Lung microvascular endothelial cell (primary cell): ENCODE measurements around the gene BIVM. TPM values are rescaled to one million over a fixed set of nuclear protein-coding genes. Genes with fewer than 3 reads are reported as not detected.
A peak's percentile ranks its signal among the peaks of the same experiment; 100 is the strongest.

ENCODE experiments used
- DNase-seq, 2 donors: peaks; one replicate each; pipeline versions ENCODE4 v3.0.0 to v3.0.0-alpha.2; 2010; ENCODE audit warnings: low read depth in 2 of 2
- total RNA-seq: library from RNA; depleted of rRNA; stranded (reverse); fragments of >200 nt; gene quantifications from 2 replicates; pipeline ENCODE4 v1.2.1, GENCODE V29; 2014

Gene BIVM
- total RNA-seq, 1 donor from 2014 or later, result 16.5 TPM

DNA sequence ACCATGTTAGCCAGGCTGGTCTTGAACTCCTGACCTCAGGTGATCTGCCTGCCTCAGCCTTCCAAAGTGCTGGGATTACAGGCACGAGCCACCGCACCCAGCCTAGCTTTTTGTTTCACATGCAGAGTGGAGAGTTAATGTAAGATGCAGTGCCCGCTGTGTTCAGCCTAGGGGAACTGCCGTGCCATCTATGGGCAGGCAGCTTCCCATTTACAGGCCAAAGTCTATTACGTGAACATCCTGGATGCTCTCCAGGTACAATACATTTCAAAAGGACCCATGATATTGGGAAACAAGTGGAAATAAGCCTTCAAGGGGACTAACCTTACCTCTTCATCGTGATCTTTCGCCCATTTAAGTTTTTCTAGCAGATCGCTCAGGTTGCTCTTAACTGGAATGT lies 10.2 kb upstream of the BIVM start:
- DNase-seq, result no peak

DNA sequence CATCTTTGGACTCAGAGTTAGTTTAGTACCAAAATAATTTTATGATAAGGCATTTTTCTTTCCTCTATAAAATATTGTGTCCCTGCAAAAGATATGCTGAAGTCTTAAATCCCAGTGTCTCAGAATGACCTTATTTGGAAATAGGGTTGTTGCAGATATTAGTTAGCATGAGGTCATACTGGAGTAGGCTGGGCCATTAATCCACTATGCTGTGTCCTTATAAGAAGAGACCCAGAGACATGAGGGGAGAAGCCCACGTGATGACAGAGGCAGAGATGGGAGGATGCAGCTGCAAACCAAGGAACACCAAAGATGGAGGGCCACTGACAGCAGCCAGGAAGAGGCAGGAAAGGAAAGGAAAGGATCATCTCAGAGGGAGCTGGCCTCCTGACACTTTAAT lies 6.5 kb upstream of the BIVM start:
- no peak for DNase-seq

DNA sequence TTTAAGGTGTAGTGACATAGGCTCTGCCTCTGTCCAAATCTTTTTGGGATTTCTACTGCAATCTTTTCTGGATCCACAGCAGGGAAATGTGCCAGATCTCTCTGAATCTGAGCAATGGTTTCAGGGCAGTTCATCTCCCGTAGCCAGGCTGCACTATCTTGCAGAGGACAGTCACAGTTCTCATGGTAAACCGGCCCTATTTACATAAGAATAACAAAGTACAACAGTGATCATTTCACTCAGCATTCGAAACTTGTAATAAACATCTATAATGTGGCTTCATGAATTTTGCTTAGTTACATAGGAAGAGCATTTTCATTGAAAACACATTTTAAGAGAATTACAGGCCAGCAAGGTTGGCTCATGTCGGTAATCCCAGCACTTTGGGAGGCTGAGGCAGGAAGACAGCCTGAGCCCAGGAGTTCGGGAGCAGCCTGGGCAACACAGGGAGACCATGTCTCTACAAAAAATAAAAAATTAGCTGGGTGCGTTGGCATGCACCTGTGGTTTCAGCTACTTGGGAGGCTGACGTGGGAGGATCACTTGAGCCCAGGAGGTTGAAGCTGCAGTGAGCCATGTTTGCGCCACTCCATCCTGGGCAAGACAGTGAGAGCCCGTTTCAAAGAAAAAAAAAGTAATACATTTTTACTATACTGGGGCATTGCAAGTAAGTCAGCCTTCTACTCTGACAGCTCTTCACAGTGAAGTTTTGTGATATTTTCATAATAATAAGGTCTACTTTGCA lies 5.1 kb upstream of the BIVM start:
- DNase-seq, result no peak

DNA sequence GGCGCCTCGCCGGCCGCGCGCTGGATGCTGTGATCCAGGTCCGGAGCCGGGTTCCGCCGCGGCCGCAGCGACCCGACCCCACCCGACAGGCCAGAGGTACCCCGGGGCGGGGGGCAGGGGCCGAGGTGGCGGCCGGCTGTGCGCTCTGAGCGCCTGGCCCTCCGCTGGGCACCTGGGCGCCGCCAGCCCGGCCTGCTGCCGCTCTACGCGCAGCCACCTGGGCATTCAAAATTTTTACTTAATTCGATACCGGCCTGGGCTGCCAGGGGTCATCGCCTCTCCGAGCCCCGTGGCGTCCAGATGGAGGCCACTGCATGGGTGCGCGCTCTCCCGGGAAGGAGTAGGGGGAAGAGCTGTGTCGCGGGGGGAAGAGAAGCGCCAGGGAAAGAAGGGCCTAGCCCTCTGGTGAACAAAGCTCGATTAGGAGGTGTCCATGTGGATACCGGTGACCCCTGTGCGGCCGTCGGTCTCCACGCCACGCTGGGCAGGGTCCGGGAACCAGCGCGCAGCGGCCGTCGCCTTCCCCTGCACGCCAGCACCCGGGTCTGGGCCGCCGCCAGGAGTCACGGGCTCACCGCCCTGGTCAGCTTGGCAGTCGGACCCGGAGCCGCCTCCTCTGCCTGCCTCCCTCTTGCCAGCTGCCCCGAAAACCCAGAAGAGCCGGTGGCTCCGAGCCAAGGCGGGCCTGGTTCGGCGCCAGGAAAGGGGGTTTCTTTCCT lies 666 bp downstream of the BIVM start:
- DNase-seq, result peak in 1 of 2 donors; percentile 50

DNA sequence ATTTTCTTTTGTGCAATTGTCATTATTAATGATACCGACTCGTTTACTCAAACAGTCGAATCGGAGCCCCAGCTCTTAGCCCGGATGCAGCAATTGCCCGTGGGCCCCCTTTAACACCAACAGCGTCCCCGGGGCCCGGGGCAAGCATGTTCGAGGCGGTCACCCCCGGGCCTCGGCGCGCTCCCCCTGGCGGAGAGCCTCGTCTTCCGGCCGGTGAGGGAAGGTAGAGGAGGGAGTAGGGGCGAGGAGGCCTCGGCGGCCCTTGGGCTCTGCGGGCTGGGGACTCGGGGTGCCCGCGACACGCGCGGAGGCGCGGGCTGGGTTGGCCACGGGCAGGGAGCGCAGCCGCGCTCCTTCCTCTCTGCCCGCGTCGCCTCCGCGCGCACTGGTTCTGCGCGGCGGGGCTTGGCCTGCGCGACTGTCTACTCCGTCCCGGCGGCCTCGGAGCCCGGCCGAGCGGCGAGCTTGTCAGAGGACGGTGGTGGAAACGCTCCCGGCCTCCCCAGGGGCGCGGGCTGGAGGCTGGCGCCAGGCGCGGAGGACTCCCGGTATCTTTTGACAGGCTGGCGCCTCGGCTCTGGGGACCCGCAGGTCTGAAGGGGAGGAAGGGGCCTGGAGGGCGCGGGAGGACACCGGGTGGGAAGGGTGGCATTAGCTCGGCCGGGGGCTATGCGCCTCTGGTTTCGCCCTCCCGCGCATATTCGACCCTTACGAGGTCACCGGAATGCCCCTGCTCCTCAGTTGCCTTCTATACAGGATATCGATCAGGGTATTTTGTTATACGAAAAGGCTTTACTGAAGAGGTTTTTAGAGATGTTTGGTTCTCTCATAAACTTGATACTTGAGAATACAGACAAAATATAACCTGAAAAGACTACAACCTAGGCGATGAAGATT lies 1.5 kb downstream of the BIVM start:
- DNase-seq, result peak; percentile 84 to 85

DNA sequence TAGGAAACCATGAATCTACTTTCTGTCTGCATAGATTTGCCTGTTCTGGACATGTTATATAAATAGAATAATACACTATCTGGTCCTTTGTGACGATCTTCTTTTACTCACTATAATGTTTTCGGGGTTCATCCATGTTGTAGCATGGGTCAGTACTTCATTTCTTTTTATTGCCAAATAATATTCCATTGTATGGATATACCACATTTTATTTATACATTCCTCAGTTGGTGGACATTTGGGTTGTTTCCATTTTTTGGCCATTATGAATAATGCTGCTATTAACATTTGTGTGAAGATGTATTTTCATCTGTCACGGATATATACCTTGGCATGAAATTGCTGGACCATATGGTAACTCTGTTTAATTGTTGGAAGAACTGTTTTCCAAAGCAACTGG lies 6.8 kb downstream of the BIVM start:
- DNase-seq, result no peak

DNA sequence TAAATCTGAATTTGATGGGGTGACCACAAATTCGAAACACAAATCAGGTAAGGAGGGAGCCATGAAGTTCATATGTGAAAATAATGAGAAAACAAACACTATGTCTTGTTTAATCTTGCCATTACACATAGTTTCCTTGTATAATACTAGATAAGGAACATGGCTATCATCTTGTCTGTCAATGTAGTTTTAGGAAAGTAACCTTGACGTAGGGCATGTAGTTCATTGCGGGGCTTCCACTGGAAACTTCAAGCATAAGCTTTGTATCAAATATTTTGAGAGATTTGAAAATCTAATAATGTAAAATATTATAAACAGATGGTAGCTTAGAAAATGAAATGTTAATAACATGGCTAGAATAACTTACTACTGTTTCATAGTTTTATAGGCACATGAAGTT lies 8.8 kb downstream of the BIVM start:
- DNase-seq, result no peak

DNA sequence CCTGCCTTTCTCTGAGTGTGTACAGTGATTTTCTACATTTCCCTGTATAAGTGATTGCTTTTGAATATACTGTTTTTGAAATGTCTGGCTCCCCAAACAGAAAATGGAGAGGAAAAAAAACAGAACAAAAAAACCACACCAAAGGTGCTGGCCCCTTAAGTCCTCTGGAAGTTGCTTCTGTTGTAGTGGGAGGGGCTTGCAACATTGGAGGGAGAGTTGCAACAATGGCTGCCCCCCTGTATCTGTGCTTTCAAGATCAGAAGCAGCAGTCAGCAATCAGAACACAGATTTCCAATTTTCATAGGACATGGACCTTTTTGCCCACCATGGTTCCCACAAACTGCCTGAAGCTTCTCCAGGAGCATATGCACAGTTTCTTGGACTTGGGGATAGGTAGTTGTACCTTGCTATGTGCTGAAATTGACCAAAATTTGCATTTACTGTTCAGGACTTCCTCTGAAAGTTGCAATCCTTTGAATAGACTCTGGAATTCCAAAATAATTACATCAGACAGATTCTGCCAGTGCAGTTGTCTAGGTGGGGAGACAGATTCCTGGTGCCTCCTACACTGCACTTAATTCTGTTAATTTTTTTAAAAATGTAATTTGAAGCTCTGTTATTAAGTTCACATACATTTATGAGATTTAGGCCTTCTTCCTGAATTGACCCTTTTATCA lies 13.8 kb downstream of the BIVM start:
- DNase-seq, result no peak

DNA sequence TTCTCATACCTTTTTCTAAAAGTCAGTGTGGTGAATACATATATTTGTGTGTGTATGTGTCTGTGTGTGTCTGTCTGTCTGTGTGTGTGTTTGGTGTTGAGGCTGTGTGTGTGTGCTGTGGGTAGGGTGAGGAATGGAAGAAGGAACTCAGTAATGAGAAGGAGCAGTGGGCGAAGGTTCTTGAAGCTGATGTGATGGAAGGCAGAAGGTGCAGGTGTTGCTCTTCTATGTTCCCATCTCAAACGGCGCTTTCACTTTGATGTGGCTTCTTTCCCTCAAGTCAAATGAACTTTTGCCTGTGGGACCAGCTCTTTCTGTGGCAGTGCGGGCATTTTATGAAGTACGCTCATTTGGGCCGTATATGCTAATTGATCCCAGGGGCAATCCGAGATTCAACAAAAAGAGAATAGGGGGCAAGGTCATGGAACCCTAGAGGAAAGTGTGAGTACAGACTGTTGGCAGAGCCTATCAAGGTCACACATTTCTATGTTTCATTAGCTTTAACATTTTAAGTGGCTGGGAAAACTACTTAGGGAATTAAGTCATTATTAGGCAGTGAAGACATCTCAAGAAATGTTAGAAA lies 15.2 kb downstream of the BIVM start:
- no peak for DNase-seq

DNA sequence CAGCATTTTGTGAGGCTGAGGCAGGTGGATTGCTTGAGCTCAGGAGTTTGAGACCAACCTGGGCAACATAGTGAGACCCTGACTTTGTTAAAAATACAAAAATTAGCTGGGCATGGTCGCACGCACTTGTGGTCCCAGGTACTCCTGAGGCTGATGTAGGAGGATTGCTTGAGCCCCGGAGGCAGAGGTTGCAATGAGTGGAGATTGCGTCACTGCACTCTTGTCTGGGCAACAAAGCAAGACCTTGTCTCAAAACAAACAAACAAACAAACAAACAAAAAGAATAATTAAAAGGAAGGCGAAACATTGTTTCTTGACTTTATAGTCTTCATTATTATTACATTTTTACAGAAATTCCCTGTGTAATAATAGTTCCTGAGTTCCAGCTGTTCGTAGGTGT lies 15.9 kb downstream of the BIVM start:
- DNase-seq, result no peak

DNA sequence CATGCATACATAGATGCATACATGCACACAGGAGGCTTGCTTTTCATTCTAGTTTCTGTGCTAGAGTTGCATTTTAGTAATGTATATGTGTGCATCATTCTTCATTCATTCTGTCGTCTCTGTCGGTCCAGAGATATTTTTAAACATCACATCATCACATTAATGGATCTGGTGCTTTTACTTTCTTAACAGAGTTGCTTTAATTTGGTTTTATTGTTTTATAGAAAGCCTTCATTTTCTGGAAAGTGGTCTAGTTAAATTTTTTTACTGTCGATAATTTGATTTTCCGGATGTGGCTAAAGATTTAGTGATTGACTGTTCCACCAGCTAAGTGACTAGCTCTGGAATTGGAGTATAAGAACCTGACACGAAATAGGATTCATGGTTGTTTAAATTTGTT lies 16.9 kb downstream of the BIVM start:
- DNase-seq, result no peak

DNA sequence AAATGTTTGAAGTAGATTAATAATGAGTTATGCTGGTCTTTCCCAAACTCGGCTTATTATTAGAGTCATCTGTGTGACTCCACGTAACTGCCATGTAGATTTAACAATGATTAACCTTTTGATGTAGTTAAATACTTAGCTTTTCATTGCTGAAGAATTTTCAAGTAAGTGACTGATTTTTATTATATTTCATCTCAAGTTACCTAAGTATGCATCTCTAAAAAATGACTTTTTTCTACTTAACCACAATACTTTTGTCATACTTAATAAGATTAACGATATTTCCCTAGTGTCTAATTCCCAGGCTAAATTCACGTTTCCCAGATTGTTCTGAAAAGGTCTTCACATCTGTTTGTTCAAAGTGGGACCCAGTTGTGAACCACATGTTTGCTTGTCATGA lies 17.8 kb downstream of the BIVM start:
- DNase-seq, result no peak

DNA sequence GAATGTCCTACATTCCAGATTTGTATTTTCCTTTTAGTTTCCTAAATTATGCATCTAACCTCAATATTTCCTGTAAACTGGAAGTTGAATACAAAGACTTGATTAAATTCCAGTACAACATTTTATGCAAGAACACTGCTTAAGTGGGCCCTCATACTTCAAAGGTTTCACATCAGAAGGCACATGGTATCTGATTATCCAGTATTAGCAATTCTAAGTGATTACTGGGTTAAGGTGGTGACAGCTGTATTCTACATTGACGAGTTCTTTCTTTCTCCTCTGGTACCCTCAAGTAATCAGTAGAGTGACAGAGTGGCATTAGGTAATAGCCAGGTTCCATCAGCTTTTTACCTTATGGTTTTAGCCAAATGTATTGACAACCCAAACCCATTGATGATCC lies 18.3 kb downstream of the BIVM start:
- no peak for DNase-seq

DNA sequence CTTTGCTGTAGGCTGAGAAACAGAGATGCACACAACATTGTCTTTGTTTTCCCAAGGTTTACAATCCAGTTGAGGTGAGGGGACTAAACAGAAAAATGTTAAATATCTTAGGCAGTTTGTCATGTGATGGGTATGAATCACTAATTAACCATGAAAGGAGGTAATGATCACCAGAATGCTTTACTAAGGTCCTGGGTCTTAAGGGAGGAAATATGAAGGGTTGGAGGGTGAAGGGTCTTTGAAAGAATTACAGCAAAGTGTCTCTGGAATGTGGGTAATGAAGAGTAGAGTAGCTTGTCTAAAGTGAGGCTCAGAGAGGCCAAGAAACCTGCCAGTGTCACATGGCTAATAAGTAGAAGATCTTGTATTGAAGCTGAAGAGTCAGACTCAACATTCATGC lies 19.0 kb downstream of the BIVM start:
- no peak for DNase-seq

DNA sequence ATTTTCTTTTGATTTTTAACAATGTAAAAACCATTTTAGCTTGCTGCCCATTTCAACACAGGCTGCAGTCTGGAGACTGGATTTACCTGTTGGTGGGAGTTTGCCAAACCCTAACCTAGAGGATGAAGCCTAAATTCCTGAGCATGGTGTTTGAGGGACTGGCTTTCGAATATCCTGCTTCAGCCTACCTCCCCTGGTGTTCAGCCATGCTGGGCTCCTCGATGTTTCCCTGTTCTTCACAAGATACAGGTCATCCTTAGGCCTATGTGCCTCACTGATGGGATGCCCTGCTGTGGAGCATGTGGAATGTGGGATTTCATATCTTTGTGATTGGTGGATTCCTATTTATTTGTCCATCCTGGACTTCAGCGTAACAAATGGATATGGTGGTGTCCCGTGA lies 26.5 kb downstream of the BIVM start:
- DNase-seq, result no peak

DNA sequence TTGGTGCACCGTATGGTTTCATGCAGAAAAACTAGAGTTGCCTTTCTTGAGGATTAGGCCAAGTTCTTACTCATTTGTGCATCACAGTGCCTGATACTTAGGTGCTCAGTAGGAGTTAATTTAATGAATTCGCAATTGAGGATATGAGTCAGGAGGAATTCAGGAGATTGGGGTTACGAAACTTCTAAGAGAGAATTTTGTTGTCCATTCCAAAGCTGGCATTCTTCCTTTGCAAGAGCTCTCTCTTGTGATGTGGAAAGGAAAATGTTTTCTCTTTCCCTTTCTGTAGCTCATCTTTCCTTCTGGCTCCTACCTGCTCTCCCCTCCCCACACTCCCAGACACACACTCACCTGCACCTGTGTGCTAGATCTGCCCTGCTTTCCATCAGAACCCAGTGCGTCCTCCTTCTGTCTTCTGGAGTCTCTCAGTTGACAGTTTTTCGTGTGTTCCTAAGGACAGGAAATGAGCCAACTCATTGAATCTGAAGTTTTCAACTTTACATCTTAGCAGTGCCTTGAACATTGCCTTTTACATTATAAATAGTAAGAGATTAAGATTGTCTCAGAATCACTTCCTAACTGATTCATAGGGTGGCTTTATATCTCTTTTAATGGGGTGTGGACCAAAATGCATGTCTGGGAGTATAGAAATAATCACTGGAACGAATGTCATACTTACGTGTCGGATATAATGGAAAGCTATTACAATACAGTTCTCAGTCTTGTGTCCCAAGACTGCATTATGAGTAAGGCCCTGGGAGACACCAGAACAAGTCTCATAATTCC lies 27.2 kb downstream of the BIVM start:
- DNase-seq, result peak; percentile 5 to 79

DNA sequence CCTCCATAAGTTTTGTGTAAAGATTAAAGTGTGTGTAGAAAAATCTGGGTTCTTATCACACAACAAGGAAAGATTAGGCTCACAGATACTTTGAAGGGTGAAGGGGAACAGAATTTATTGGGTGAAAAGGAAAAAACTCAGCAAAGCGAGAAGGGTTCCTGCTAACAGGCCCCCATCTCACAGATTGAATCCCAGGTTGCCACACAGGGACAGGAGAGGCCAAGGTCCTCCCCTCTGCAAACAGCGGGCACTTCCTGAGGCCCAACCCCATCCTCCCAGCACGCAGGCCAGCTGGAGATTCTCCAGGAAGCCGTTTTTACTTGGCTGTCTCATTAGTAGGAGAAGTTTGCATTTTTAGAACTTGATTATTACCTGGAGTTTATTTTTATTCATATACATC lies 31.7 kb downstream of the BIVM start:
- DNase-seq, result peak; percentile 23 to 48

DNA sequence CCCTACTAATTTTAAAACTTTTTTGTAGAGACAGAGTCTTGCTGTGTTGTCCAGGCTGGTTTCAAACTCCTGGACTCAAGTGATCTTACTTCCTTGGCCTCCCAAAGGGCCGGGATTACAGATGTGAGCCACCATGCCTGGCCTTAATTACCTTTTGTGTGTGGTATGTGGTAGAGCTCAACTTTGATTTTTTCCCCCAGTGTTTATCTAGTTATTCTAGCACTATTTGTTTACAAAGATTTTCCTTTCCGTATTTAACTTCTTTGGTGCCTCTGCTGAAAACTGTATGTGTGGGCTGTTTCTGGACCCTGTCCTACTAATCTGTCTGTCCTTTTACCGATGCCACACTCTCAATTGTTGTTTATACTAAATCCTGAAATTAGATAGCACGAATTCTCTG lies 37.6 kb downstream of the BIVM start:
- no peak for DNase-seq

DNA sequence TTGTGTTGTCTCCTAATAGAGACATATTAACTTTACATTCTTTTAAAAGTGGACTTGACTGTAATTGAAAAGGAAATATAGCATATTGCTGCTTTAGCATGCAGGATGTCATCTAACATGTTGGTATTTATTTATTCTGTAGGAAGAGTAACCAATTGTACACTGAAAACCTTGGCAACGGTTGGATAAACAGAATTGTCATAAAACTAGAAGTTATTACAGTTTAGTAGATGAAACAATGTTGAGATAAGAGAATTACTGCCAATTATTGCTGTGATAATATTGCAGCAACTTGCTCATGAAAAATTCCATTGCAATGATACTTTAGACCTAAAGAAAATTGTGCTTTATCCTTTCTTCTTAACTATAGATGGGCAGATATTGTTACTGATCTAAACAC lies 39.4 kb downstream of the BIVM start:
- no peak for DNase-seq

DNA sequence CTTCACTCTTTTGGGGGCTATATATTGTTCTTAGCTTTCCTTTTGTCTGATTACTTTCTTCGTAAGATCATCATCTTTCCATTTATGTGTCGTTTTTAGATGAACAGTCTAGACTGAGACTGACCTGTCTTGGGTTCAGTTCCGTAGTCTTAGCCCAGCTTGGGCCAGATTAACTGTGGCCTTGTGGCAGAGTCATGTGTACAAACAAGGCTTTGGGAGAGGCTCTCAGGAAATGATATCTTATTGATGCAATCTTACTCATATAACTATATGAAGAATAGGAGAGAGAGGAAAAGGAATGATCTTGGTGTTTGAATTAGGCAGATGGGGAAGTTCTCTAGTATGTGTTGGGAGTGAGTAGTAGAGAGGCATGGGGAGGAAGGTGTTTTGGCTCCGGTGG lies 40.1 kb downstream of the BIVM start:
- DNase-seq, result no peak

DNA sequence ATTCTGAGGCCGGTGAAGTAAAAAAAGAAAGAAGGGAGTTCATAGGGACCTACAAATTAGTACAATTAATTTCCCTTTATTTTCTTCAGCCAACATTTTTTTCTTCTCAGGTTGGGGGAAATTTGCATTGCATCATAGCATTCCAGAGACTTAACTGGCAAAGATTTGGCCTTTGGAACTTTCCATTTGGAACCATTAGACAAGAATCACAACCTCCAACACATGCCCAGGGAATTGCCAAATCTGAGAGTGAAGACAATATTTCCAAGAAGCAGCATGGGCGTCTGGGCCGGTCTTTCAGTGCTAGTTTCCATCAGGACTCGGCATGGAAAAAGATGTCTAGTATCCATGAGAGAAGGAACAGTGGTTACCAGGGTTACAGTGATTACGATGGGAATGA lies 40.5 kb downstream of the BIVM start:
- DNase-seq, result no peak
